GM12878 (cell line): ENCODE data around the gene RIN1. TPM values are rescaled to one million over a fixed set of nuclear protein-coding genes. Genes with fewer than 3 reads are reported as not detected.
A peak's percentile ranks its signal among the peaks of the same experiment; 100 is the strongest.

Experiments used
- ATAC-seq: fragments of 200-7000 bp; cut with Tn5 transposase; 3 replicates; pipeline ENCODE4 v1.9.1; 2020; ENCODE audit warnings: mild to moderate bottlenecking, moderate library complexity
- BruUV-seq: library from RNA; stranded (reverse); fragments of 400-500 nt; replicated peaks from 2 replicates; lab custom pipeline; 2021; lab: Mats Ljungman, UMichigan
- CTCF ChIA-PET: fragments of 300-600 bp; sonication (Branson Sonifier 250); formaldehyde crosslinking; extraction: SDS; loops from one replicate; lab custom pipeline; 2021; ENCODE audit warnings: inconsistent platforms; lab: Yijun Ruan, JAX
- POLR2A ChIA-PET: fragments of 350-600 bp; formaldehyde crosslinking; extraction: SDS; loops from one replicate; lab custom pipeline; 2021; ENCODE audit warnings: inconsistent platforms; lab: Charles Lee
- RAD21 ChIA-PET: fragments of 300-600 bp; sonication (Branson Sonifier 250); formaldehyde crosslinking; loops from one replicate; lab custom pipeline; 2023; ENCODE audit warnings: antibody characterized with exemption; ENCODE audit not compliant: unreplicated experiment; lab: Charles Lee
- SMC1A ChIA-PET: fragments of 300-600 bp; sonication (Branson Sonifier 250); formaldehyde crosslinking; loops from one replicate; lab custom pipeline; 2023; ENCODE audit not compliant: unreplicated experiment, uncharacterized antibody; lab: Charles Lee
- DNase-seq: peaks from one replicate; pipeline ENCODE4 v3.0.0-alpha.2; 2011; ENCODE audit warnings: low read depth, low spot score
- FAIRE-seq: peaks from 3 replicates; lab custom pipeline; 2011; peaks lifted over from hg19 to GRCh38; lab: Jason Lieb, UNC
- H2AFZ ChIP-seq: 2 replicates; pipeline ENCODE4 v1.6.0; 2011; ENCODE audit warnings: low read depth, low read length, control low read depth; ENCODE audit not compliant: control insufficient read depth
- H3K27ac ChIP-seq: 2 replicates; pipeline ENCODE4 v1.5.1; 2011; ENCODE audit warnings: control low read depth; ENCODE audit not compliant: control insufficient read depth, insufficient read depth
- H3K27me3 ChIP-seq, 2 experiments: replicated peaks in 1 of 2; 2 replicates each; pipeline versions ENCODE4 v1.6.0 to v1.6.1; 2011; ENCODE audit warnings: low read length in 1 of 2; ENCODE audit not compliant: control insufficient read depth in 2 of 2, insufficient read depth in 2 of 2
- H3K36me3 ChIP-seq, 2 experiments: 2 replicates each; pipeline ENCODE4 v1.5.1; 2011; ENCODE audit warnings: low read length in 1 of 2; ENCODE audit not compliant: control insufficient read depth in 2 of 2, insufficient read depth in 2 of 2
- H3K4me1 ChIP-seq: 2 replicates; pipeline ENCODE4 v1.6.1; 2011; ENCODE audit warnings: mild to moderate bottlenecking, low read length, moderate library complexity, mixed read lengths; ENCODE audit not compliant: control insufficient read depth, insufficient read depth
- H3K4me2 ChIP-seq: 2 replicates; pipeline ENCODE4 v1.6.0; 2011; ENCODE audit warnings: control low read depth; ENCODE audit not compliant: control insufficient read depth, insufficient read depth
- H3K4me3 ChIP-seq: fragments of 200-600 bp; sonication (generic); 2 replicates; pipeline ENCODE4 v1.5.1; 2016
- H3K79me2 ChIP-seq: 2 replicates; pipeline ENCODE4 v1.6.0; 2011; ENCODE audit warnings: low read length; ENCODE audit not compliant: control insufficient read depth, insufficient read depth
- H3K9ac ChIP-seq: 2 replicates; pipeline ENCODE4 v1.8.0; 2011; ENCODE audit warnings: low read length, control low read depth, mixed read lengths; ENCODE audit not compliant: control insufficient read depth, insufficient read depth
- H3K9me3 ChIP-seq: replicated peaks from 3 replicates; pipeline ENCODE4 v1.5.1; 2011; ENCODE audit warnings: mild to moderate bottlenecking, low read length; ENCODE audit not compliant: control insufficient read depth, insufficient read depth
- H4K20me1 ChIP-seq: 2 replicates; pipeline ENCODE4 v1.6.0; 2011; ENCODE audit not compliant: control insufficient read depth, insufficient read depth
- CBX5 ChIP-seq: sonication (generic); IDR thresholded peaks from 2 replicates; pipeline ENCODE4 v1.6.1; 2016; ENCODE audit warnings: low read depth, moderate library complexity, mild to moderate bottlenecking, inconsistent platforms
- DPF2 ChIP-seq: fragments of 450-650 bp; IDR thresholded peaks from 2 replicates; pipeline ENCODE4 v1.6.1; 2017; ENCODE audit warnings: mild to moderate bottlenecking
- EGR1 ChIP-seq, 2 experiments: IDR thresholded peaks; 1 replicate in 1 of 2; 2 replicates in 1 of 2; pipeline ENCODE4 v1.6.1; 2011 to 2012; ENCODE audit warnings: low read depth in 2 of 2, low read length in 2 of 2, borderline replicate concordance in 1 of 2, mild to moderate bottlenecking in 1 of 2, moderate library complexity in 1 of 2
- GATAD2B ChIP-seq: fragments of 450-650 bp; conservative IDR thresholded peaks from 2 replicates; pipeline ENCODE4 v1.6.1; 2017; ENCODE audit warnings: low read depth, mild to moderate bottlenecking, moderate library complexity
- IKZF1 ChIP-seq: fragments of 450-650 bp; conservative IDR thresholded peaks from 2 replicates; pipeline ENCODE4 v1.6.1; 2017; ENCODE audit warnings: antibody characterized with exemption, mild to moderate bottlenecking
- IKZF2 ChIP-seq, 2 experiments: fragments of 450-650 bp; IDR thresholded peaks; 2 replicates each; pipeline ENCODE4 v1.6.1; 2017; ENCODE audit warnings: mild to moderate bottlenecking in 2 of 2, moderate library complexity in 2 of 2
- IRF5 ChIP-seq: fragments of 450-650 bp; IDR thresholded peaks from 2 replicates; pipeline ENCODE4 v1.6.1; 2017; ENCODE audit warnings: borderline replicate concordance
- JUNB ChIP-seq: IDR thresholded peaks from 2 replicates; pipeline ENCODE4 v1.6.1; 2016; ENCODE audit warnings: antibody characterized with exemption, mild to moderate bottlenecking
- JUND ChIP-seq: IDR thresholded peaks from 2 replicates; pipeline ENCODE4 v1.6.1; 2012; ENCODE audit warnings: low read depth, mild to moderate bottlenecking, low read length, improper control_type of control experiment, moderate library complexity
- LARP7 ChIP-seq: fragments of 450-650 bp; IDR thresholded peaks from 2 replicates; pipeline ENCODE4 v1.6.1; 2017; ENCODE audit warnings: mild to moderate bottlenecking
- MEF2B ChIP-seq: fragments of 450-650 bp; IDR thresholded peaks from 2 replicates; pipeline ENCODE4 v1.6.1; 2018; ENCODE audit warnings: mild to moderate bottlenecking, moderate library complexity; ENCODE audit not compliant: partially characterized antibody, poor library complexity, severe bottlenecking
- MXI1 ChIP-seq: fragments of 150-350 bp; IDR thresholded peaks from 2 replicates; pipeline ENCODE4 v1.6.1; 2011; ENCODE audit warnings: low read depth, mild to moderate bottlenecking, inconsistent platforms, low read length, improper control_type of control experiment
- NR2C2 ChIP-seq: IDR thresholded peaks from 2 replicates; pipeline ENCODE4 v1.6.1; 2011; ENCODE audit warnings: borderline replicate concordance, low read depth; ENCODE audit not compliant: control insufficient read depth, insufficient read length
- NR2F1 ChIP-seq: fragments of 450-650 bp; conservative IDR thresholded peaks from 2 replicates; pipeline ENCODE4 v1.6.1; 2017; ENCODE audit warnings: mild to moderate bottlenecking
- POLR2AphosphoS5 ChIP-seq: IDR thresholded peaks from 2 replicates; pipeline ENCODE4 v1.6.1; 2011; ENCODE audit warnings: mild to moderate bottlenecking, low read length, inconsistent platforms
- SMC3 ChIP-seq: IDR thresholded peaks from 2 replicates; pipeline ENCODE4 v1.6.1; 2011; ENCODE audit warnings: low read length, improper control_type of control experiment, borderline replicate concordance
- ZNF687 ChIP-seq: fragments of 450-650 bp; IDR thresholded peaks from 2 replicates; pipeline ENCODE4 v1.6.1; 2017; ENCODE audit warnings: mild to moderate bottlenecking, moderate library complexity
- WGBS: methylation state at CpG from one replicate; pipeline ENCODE4 v1.1.6; 2016; ENCODE audit warnings: low lambda C conversion rate; ENCODE audit not compliant: insufficient replicate concordance, insufficient coverage; ENCODE audit errors: missing lambda C conversion rate; 5-methylcytosine and 5-hydroxymethylcytosine counted together
- in situ Hi-C: fragments of 300-500 bp; cut with MboI; formaldehyde crosslinking; loops from 9 replicates; pipeline ENCODE4 v1.14.3; 2018; ENCODE audit warnings: mixed read lengths
- intact Hi-C: fragments of 100-400 bp; cut with micrococcal nuclease; formaldehyde crosslinking; loops from one replicate; pipeline ENCODE4 v1.14.2; 2022; ENCODE audit not compliant: unreplicated experiment
- polyA plus RNA-seq, 11 experiments: library from polyadenylated mRNA; depleted of rRNA in 4 of 11; unstranded in 6 of 11; stranded (reverse) in 5 of 11; fragments of >200 nt; fragmentation: Nextera tagmentation in 4 of 11; fragmentation: Illumina TruSeq in 1 of 11; extraction: Ambion mirVana in 4 of 11; extraction: Trizol in 1 of 11; gene quantifications; 1 replicate in 1 of 11; 2 replicates in 10 of 11; pipeline versions ENCODE4 v1.2.1 to v1.2.3, GENCODE V29; 2011 to 2016; ENCODE audit warnings: inconsistent platforms in 2 of 11, missing spikeins in 2 of 11, low read depth in 1 of 11
- total RNA-seq, 4 experiments: library from RNA; depleted of rRNA in 3 of 4; stranded (reverse); fragments of >200 nt in 3 of 4; fragmentation: Illumina TruSeq in 1 of 4; extraction: Trizol in 1 of 4; gene quantifications; 2 replicates each; pipeline versions ENCODE4 v1.2.1 to v1.2.3, GENCODE V29; 2013 to 2021

RIN1 gene
- total and polyA plus RNA-seq, 10 of the 15 experiments (the other 5 are each of a cell fraction or from before 2014, with no cell fraction given), result 0.04 to 0.69 (median 0.22) TPM; not detected in 1

GRCh38 chr11:66371627-66372415 lies 35.6 kb upstream of the RIN1 start, which contains the start of gene SLC29A2:
Gene SLC29A2, minus strand, starts transcription at chr11:66371760. Its CDS starts 169 bp downstream, at chr11:66371591.
- Histone ChIP-seq H3K27ac (peak within 1 kb of the TSS; percentile 69), H3K27me3 (no peaks in the 10 kb centered on the region; a peak in 1 of 4 replicates), H4K20me1 (no peaks in the 10 kb centered on the region), H3K4me1 (peaks cover 4% of the 10 kb centered on the region; the same call in 1 of the 2 replicates), H3K9ac (peak within 1 kb of the TSS; percentile 84), H3K79me2 (no peaks in the 10 kb centered on the region; the same call in none of the 2 replicates), H3K4me3 (peak within 1 kb of the TSS; percentile 90), H3K9me3 (no peaks in the 10 kb centered on the region), H2AFZ (peak within 1 kb of the TSS; percentile 47), H3K4me2 (peak within 1 kb of the TSS; percentile 79), H3K36me3 (no peaks in the 10 kb centered on the region; a peak in 2 of 4 replicates)
- RAD21 ChIA-PET, result interaction anchor here (0.5 to 3.9 kb wide), 6 partner anchors 14 to 150 kb away, joined by 3 to 21 read pairs (median 3); partner anchors contain the start of gene BRMS1
- SMC1A ChIA-PET, result interaction anchor here (0.8 to 2.0 kb wide), 5 partner anchors 14 to 60 kb away, joined by 4 to 9 read pairs (median 6); no protein-coding TSS in a partner anchor
- under 1% methylated on average over 30 of the region's 72 CpGs for WGBS
- peak; percentile 91 for ATAC-seq
- BruUV-seq, result no TSS peak
- in situ Hi-C loops, result no loop called here
- CTCF ChIA-PET, result interaction anchor here (1.5 to 4.6 kb wide), 7 partner anchors 8 to 108 kb away, joined by 3 to 42 read pairs (median 9); partner anchors contain the start of genes BRMS1 and DPP3
- POLR2A ChIA-PET, result interaction anchor here (0.6 to 2.7 kb wide), 9 partner anchors 9 to 484 kb away, joined by 3 to 12 read pairs (median 4); partner anchors contain the start of genes DPP3 and RBM4
- DNase-seq, result peak; percentile 61
- intact Hi-C loops, result no loop called here
- FAIRE-seq, result no peak
- peak; percentile 30 for TF ChIP-seq MEF2B
- TF ChIP-seq LARP7, result peak; percentile 28; the same call in 1 of the 2 replicates
- peak; percentile 12; the same call in 1 of the 2 replicates for TF ChIP-seq NR2F1
- 0 out of 2 replicates have a peak, but pooled peaks have one; percentile 41 for TF ChIP-seq DPF2
- TF ChIP-seq JUNB, result no peak
- peak; percentile 43; the same call in 1 of the 2 replicates for TF ChIP-seq MXI1
- TF ChIP-seq IRF5, result no peak
- TF ChIP-seq GATAD2B, result peak; percentile 24; the same call in 1 of the 2 replicates
- TF ChIP-seq JUND, result no peak
- TF ChIP-seq ZNF687, result 0 out of 2 replicates have a peak, but pooled peaks have one; percentile 10
- 0 out of 2 replicates have a peak, but pooled peaks have one; percentile 6 for TF ChIP-seq CBX5
- peak in 1 of 2 experiments; percentile 13; a peak in 3 of 4 replicates for TF ChIP-seq IKZF2 (IDR thresholded peaks at IDR 0.05)
- 0 out of 2 replicates have a peak, but pooled peaks have one; percentile 40 for TF ChIP-seq IKZF1
- TF ChIP-seq EGR1 (IDR thresholded peaks at IDR 0.05; ENCODE audit: borderline replicate concordance in 1 of 2, low read depth in 2 of 2, low read length in 2 of 2), result peak in 1 of 2 experiments; percentile 75; a peak in 2 of 3 replicates
- TF ChIP-seq SMC3, result no peak
- TF ChIP-seq POLR2AphosphoS5, result no peak
- no peak for TF ChIP-seq NR2C2
